HG03354 (cell line): ENCODE data around the gene OR8B12.
"Not testable (repeated sequence)": the region's sequence is repeated elsewhere in the genome, so short reads cannot be mapped to it uniquely, and the experiment has no call there.

ENCODE experiments used
- ATAC-seq: cut with Tn5 transposase; IDR thresholded peaks from one replicate; pipeline ENCODE4 v1.9.1; 2021; ENCODE audit warnings: mild to moderate bottlenecking; ENCODE audit not compliant: unreplicated experiment, poor library complexity, severe bottlenecking

The OR8B12 gene

GRCh38 chr11:124534051-124534450, 9.4 kb downstream of the OR8B12 start:
- ATAC-seq = no peak

DNA sequence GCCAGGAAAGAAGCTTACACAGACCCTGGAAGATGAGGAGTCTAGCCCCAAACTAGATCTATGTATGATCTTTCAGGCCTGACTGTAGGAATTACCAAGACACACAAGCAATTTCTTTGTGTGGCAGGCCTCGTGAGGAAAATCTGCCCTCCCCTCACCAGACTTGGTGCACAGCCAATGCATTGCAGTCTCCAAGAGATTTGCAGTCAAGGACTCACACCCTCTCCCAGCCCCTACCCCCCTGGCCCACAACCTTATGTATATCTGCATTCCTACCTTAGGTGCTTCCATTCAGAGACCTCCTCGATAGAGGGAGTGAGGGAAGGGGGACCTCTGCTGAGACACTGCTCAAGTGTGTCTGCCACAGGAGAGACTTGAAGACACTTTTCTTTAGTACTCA, 9.8 kb downstream of the OR8B12 start:
- ATAC-seq = no peak

DNA sequence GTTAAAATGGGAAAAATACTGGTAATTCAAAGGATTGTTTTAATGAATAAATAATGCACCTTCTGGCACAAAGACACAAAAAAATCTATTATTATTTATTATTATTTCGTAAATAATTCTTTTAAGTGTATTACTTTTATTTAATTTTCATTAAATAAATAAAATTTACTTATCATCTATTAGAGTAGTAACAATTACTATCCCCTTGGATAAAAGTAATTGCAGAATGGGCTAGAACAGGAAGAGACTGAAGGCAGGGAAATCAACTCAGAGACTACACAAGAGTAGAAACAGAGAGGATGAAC, 23.0 kb downstream of the OR8B12 start:
- ATAC-seq = no peak

DNA sequence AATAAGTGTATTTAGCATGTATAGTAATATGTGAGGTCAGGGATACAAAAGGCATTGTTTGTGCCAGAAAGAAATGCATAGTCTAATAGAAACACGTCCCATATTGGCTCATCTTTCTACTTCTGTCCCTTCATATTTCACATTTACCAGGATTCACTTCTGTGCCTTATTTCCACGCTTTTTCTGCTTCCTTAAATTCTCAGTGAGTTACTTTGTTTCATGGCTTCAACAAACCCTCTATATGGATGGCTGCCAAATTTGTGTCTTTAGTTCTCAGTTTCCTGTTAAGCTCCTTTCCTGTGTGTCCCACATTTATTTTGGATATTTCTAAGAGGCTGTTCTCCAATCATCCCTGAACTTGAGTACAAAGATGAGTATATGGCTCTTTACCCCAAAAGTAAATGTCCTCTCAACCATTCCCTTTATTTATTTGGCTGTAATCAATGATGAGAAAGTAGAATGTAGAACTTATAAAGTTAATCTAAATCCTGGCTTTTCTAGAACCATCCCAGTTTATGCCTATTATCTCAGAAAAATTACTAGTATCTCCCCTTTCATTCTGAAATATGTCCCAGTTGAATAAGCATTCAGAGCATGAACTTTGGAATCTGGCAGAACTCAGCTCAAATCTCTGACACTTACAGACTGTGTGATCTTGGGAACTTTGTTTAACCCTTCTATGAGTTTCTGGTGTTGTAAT, 23.5 kb downstream of the OR8B12 start:
- no peak for ATAC-seq

GRCh38 chr11:124518989-124519451, 24.4 kb downstream of the OR8B12 start:
- ATAC-seq = no peak

GRCh38 chr11:124517314-124517713, 26.1 kb downstream of the OR8B12 start:
- ATAC-seq = no peak

- ATAC-seq = not testable (repeated sequence)
Observed at GRCh38 chr11:124514675-124515074, 28.8 kb downstream of the OR8B12 start.

DNA sequence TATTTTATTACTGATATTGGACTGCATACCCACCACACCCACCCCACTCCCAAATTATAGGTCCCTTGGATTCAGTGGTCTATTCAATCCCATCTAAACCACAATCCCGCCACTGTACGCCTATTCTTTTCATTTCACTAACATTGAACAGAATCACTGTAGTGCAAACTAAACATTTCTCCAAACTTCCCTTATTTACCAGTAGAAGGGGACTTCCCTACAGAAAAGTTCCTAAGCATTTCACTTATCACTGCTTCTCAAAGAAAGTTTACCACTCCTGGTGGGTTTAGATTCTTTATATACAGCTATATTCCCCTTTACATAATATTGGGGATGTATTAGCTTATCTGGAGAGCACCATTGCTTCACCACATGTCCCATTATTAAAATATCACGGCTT, 29.3 kb downstream of the OR8B12 start:
- ATAC-seq = no peak

DNA sequence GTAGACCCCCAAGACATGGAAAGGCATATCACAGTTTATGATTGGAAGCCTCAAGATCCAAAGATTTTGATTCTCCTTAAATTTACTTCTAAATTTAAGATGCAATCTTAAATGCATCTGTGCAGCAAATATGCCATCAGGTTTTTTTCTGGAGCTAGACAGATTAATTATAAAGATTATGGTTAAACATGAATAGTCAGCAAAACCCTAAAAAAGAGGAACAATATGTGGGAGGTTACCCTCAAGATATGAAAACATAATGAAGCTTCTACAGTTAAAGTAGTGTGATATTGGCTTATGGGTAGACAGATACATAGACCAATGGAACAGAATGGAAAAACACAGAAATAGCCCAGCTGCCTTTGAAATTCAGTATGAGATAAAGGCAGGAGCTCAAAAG, 31.7 kb downstream of the OR8B12 start:
- ATAC-seq = no peak

DNA sequence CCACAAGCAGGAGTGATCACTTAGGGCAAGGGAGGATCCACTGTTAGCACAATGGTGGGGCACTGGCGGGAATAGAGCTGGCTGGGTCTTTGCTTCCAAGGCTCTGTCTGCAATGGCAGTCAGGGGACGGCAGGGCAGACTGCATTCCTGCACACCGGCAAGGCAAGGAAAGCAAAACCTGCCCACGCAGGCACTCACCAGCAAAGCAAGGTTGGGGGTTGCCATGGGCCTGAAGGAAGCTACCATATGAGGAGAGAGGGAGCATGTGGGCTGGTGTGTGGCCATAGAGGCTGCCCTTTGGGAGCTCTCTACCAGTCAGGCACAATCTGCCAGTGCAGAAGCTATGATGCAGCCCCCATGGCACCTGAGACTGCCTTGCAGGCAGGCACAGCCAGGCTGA, 33.2 kb downstream of the OR8B12 start:
- ATAC-seq = no peak

- no peak for ATAC-seq
Observed at GRCh38 chr11:124499711-124500110, 43.7 kb downstream of the OR8B12 start.

DNA sequence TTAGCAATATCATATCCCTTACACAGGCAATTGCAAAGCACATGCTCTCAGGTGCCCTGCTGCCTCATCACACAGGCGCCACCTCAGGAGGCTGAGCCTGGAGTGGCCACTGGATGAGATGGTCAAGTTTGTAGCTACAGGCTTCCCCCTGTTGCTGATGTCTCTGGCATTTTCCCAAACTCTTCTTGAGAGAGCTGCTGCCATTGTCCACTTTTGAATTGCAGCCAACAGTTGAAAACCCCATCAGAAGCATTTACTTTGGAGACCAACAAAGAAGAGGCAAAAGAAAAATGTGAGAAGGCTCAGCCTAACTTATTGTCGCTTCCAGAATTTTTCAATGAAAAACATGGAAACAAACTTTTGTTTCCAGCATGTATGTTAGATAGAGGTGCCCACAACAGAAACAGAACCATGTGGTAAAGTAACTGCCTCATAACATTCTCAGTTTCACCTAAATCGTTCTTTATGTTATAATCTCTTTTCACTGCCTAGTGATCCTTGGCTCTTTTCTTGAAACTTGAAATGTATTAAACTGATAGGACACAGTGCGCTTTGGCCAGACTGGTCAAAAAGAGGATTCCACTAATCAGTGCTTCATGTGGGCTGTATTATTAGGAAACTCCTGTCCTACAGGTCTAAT, 50.3 kb downstream of the OR8B12 start:
- no peak for ATAC-seq
